Lung (tissue), 12 donors: ENCODE measurements around the gene SHFL. TPM values are rescaled to one million over a fixed set of nuclear protein-coding genes. Genes with fewer than 3 reads are reported as not detected.

Experiments
- ATAC-seq: fragments of 200-7000 bp; cut with Tn5 transposase; one replicate; pipeline ENCODE4 v1.9.1; 2020; ENCODE audit warnings: moderate number of reproducible peaks; ENCODE audit not compliant: insufficient read depth, low FRiP score
- DNase-seq, 3 donors: peaks; one replicate each; pipeline ENCODE4 v3.0.0-alpha.2; 2013 to 2017
- H3K27ac ChIP-seq, 2 donors: one replicate each; pipeline ENCODE4 v1.5.1; 2013; ENCODE audit warnings: mild to moderate bottlenecking in 2 of 2, moderate library complexity in 2 of 2, control low read depth in 1 of 2, inconsistent platforms in 1 of 2, low read depth in 1 of 2, low read length in 1 of 2
- H3K27me3 ChIP-seq, 3 donors: one replicate each; pipeline ENCODE4 v1.5.1; 2013; ENCODE audit warnings: low read length in 2 of 3; ENCODE audit not compliant: control insufficient read depth in 3 of 3, insufficient read depth in 3 of 3
- H3K36me3 ChIP-seq, 4 donors: one replicate each; pipeline ENCODE4 v1.5.1; 2013; ENCODE audit warnings: low read length in 4 of 4, mild to moderate bottlenecking in 1 of 4, moderate library complexity in 1 of 4; ENCODE audit not compliant: control insufficient read depth in 4 of 4, insufficient read depth in 4 of 4
- H3K4me1 ChIP-seq, 5 donors: one replicate each; pipeline ENCODE4 v1.5.1; 2013; ENCODE audit warnings: low read length in 5 of 5, mild to moderate bottlenecking in 2 of 5, moderate library complexity in 1 of 5; ENCODE audit not compliant: control insufficient read depth in 5 of 5, insufficient read depth in 5 of 5
- H3K4me3 ChIP-seq: one replicate; pipeline ENCODE4 v1.5.1; 2013; ENCODE audit warnings: mild to moderate bottlenecking, control low read depth, moderate library complexity
- H3K9ac ChIP-seq, 2 donors: one replicate each; pipeline ENCODE4 v1.5.1; 2013; ENCODE audit warnings: low read length in 2 of 2, control low read depth in 1 of 2; ENCODE audit not compliant: insufficient read depth in 1 of 2
- H3K9me3 ChIP-seq, 4 donors: one replicate each; pipeline ENCODE4 v1.5.1; 2013; ENCODE audit warnings: low read length in 3 of 4, mild to moderate bottlenecking in 1 of 4, moderate library complexity in 1 of 4; ENCODE audit not compliant: control insufficient read depth in 4 of 4, insufficient read depth in 3 of 4
- WGBS, 2 donors: extraction: QIAGEN DNeasy Blood & Tissue Kit; methylation state at CpG; one replicate each; pipeline ENCODE4 v1.1.7; 2013; 5-methylcytosine and 5-hydroxymethylcytosine counted together
- polyA plus RNA-seq, 2 donors: library from polyadenylated mRNA; stranded (reverse); fragments of 200-250 nt; gene quantifications; one replicate each; pipeline ENCODE4 v1.2.1, GENCODE V29; 2013
- total RNA-seq, 2 donors: library from RNA; depleted of rRNA in 1 of 2; stranded (reverse); fragments of >200 nt in 1 of 2; gene quantifications; one replicate each; pipeline ENCODE4 v1.2.1, GENCODE V29; 2014 to 2021
- TF ChIP-seq, protein P1 (sequence below): IDR thresholded peaks from 2 replicates; pipeline ENCODE4 v1.5.1; 2012; ENCODE audit warnings: mild to moderate bottlenecking; ENCODE audit errors: control extremely low read depth, extremely low read depth
- donor health status: control.
- donor health status: control.
- donor health status: Bipolar disorder and iron deficiency.
- donor health status: healthy.
- donor health status: DM: yes; HTN: yes; CAD: no.

The SHFL gene
- total and polyA plus RNA-seq, 4 donors, result 21.2 to 43.5 (median 33.3) TPM

DNA sequence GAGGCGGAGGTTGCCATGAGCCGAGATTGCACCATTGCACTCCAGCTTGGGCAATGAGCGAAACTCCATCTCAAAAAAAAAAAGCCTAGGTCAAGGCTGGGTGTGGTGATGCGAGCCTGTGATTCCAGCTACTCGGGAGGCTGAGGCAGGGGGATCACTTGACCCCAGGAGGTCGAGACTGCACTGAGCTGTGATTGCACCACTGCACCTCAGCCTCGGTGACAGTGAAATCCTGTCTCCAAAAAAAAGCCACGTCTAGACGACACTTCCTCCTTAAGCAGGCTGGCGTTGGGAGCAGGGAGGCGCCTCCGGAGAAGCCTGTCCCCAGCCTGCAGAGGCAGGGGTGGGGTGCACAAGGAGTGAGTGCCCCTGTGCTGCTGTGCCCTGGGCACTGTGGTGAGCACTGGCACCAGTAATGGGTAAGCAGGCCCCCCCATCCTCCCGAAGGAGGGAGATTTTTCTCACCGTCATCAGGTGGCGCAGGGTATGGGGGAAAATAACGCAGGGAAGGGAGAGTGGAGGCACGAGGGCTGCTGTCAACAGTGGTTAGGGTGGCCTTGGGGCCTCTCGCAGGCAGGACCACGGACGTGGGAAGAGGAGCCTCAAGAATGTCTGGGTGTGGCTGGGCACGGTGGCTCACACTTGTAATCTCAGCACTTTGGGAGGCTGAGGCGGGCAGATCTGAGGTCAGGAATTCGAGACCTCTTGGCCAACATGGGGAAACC is 26.1 kb downstream of the SHFL start:
- no peak for ATAC-seq
- Histone ChIP-seq H3K27me3 (no peaks in the 10 kb centered on the region), H3K4me3 (no peak overlapping the region), H3K36me3 (peaks cover 11 to 72% (median 26%) of the 10 kb centered on the region in 4 donors), H3K4me1 (peaks cover 0 to 6% (median 1%) of the 10 kb centered on the region in 5 donors), H3K27ac (peak overlapping the region in 1 of 2 donors; percentile 17), H3K9me3 (no peaks in the 10 kb centered on the region), H3K9ac (no peak overlapping the region)
- TF ChIP-seq, protein P1, sequence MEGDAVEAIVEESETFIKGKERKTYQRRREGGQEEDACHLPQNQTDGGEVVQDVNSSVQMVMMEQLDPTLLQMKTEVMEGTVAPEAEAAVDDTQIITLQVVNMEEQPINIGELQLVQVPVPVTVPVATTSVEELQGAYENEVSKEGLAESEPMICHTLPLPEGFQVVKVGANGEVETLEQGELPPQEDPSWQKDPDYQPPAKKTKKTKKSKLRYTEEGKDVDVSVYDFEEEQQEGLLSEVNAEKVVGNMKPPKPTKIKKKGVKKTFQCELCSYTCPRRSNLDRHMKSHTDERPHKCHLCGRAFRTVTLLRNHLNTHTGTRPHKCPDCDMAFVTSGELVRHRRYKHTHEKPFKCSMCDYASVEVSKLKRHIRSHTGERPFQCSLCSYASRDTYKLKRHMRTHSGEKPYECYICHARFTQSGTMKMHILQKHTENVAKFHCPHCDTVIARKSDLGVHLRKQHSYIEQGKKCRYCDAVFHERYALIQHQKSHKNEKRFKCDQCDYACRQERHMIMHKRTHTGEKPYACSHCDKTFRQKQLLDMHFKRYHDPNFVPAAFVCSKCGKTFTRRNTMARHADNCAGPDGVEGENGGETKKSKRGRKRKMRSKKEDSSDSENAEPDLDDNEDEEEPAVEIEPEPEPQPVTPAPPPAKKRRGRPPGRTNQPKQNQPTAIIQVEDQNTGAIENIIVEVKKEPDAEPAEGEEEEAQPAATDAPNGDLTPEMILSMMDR, result no peak
- 30 to 46% methylated on average over 23 of the region's 23 CpGs for WGBS, 2 donors
- no peak for DNase-seq

DNA sequence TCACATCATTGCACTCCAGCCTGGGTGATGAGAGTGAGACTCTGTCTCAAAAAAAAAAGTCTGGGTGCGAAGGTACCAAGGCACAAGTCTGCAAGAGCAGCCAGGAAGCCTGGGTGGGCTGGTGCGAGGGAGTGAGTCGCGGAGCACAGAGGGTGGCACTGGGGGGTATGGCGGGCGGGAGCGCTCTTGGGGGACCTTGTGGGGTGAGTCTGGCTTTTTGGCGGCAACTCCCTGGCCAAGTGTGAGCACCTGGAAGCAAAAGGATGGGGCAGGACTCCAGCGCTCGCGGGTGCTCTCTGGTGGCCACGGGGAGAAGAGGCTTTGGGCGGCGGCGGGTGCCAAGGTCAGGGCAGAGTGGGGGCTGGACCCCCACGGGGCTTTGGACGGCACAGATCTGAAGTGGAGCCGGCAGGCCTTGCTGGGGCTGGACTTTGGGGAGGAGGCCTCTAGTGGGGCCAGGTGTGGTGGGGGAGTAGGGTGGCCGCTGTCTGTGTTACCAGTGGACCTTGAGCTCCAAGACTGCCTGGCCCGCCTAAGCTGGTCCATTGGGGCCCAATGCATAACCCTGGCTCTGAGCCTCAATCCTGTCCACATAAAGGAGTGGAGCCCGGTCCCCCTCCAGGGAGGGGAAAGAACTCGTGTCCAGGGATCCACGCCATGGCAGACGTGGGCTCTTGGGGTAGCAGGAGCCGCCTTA is 26.9 kb downstream of the SHFL start:
- Histone ChIP-seq H3K4me1 (peaks cover 0 to 6% (median 0%) of the 10 kb centered on the region in 5 donors), H3K36me3 (peaks cover 7 to 71% (median 22%) of the 10 kb centered on the region in 4 donors), H3K9ac (no peak overlapping the region), H3K9me3 (no peaks in the 10 kb centered on the region), H3K27me3 (no peaks in the 10 kb centered on the region), H3K27ac (no peak overlapping the region), H3K4me3 (no peak overlapping the region)
- ATAC-seq, result peak; percentile 17
- WGBS, 2 donors, result 36% methylated on average over 24 to 25 of the region's 25 CpGs
- peak in 1 of 3 donors; percentile 39 for DNase-seq
- TF ChIP-seq, protein P1, result no peak

DNA sequence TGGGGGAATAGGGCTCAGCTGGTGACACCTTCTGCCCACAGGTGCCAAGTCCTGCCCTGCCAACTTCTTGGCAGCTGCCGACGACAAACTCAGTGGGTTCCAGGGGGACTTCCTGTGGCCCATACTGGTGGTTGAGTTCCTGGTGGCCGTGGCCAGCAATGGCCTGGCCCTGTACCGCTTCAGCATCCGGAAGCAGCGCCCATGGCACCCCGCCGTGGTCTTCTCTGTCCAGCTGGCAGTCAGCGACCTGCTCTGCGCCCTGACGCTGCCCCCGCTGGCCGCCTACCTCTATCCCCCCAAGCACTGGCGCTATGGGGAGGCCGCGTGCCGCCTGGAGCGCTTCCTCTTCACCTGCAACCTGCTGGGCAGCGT is 27.5 kb downstream of the SHFL start:
- Histone ChIP-seq H3K4me3 (no peak overlapping the region), H3K27ac (no peak overlapping the region), H3K36me3 (peaks cover 7 to 68% (median 20%) of the 10 kb centered on the region in 4 donors), H3K27me3 (no peaks in the 10 kb centered on the region), H3K9ac (no peak overlapping the region), H3K4me1 (peaks cover 0 to 8% (median under 1%) of the 10 kb centered on the region in 5 donors), H3K9me3 (no peaks in the 10 kb centered on the region)
- ATAC-seq (no peak), DNase-seq (no peak)
- 79 to 80% methylated on average over 19 of the region's 19 CpGs for WGBS, 2 donors
- TF ChIP-seq, protein P1, result no peak
